Measurements from ENCODE around the gene GMPPA.

GRCh38 chr2:219458996-219459395, 39.7 kb upstream of the GMPPA start:
- no peak for TF ChIP-seq CTCF (IDR thresholded peaks at IDR 0.05)
- TF ChIP-seq POLR2AphosphoS5 (IDR thresholded peaks at IDR 0.05): no peak
